ENCODE results near the gene TMEM106A.
"Not testable (repeated sequence)": the region's sequence is repeated elsewhere in the genome, so short reads cannot be mapped to it uniquely, and the experiment has no call there.

The TMEM106A gene, protein sequence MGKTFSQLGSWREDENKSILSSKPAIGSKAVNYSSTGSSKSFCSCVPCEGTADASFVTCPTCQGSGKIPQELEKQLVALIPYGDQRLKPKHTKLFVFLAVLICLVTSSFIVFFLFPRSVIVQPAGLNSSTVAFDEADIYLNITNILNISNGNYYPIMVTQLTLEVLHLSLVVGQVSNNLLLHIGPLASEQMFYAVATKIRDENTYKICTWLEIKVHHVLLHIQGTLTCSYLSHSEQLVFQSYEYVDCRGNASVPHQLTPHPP

DNA sequence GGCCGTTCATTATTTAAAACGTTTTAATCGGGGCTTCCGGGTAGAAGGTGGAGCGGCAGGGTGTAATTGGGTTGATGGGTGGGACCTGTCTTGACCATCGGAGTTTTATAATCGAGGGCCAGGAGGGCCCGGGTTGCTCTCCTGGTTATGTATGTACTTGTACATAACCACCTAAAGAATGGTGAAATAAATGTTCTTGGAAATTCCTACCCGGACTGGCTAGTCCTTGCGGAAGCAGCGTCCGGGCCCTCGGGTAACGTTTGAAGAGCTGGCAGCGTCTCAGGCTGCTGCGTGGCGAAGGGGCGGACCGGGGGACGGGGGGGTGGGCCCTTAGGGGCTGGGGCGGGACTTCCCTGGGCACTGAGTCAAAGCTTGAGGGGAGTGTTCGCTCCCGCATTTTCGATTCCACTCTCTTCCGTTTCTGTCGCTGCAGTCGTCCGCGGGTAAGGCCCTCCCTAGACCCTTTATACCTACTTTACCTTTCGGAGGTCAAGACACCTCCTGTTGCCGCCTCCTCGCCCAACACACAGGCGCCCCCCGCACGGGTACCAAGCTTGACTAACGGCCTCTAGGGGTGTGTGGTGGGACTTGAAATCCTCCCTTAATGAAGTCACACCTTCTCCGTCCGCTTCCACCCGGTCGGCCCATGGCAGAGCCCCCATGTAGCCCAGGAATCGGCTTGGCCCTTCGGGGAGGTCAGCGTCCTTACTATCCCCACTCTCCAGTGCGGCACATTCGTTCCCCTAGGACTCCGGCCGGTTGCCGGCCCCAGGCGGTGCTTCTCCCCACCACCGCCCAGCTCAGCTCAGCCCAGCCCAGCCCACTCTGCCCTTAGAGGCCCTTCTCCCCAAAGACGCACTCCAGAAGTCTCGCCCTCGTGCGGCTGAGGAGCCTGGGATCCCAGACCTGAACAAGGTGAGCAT is at the start of gene TMEM106A:
Gene TMEM106A, plus strand, starts transcription at position 396 of the 923 bp plus-strand sequence. CDS start 1,167 bp downstream, outside the sequence.
- DNase-seq: no peak

DNA sequence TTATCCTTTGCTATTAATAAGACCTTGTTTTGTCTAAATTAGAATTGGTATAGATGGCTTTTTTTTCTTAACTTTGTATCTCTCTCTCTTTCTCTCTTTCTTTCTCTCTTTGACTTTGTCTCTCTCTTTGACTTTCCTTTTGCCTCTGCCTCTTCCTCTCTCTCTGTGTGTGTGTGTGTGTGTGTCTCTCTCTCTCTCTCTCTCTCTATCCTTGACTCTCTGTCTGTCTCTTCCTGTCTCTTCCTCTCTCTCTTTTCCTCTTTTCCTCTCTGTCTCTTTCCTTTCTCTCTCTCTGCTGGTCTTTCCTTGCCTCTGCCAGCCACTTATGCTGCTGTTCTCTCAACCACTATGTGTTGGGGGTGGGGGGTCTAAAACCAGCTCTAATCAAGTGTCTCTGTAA is 45.7 kb upstream of the TMEM106A start:
- DNase-seq: not testable (repeated sequence)

DNA sequence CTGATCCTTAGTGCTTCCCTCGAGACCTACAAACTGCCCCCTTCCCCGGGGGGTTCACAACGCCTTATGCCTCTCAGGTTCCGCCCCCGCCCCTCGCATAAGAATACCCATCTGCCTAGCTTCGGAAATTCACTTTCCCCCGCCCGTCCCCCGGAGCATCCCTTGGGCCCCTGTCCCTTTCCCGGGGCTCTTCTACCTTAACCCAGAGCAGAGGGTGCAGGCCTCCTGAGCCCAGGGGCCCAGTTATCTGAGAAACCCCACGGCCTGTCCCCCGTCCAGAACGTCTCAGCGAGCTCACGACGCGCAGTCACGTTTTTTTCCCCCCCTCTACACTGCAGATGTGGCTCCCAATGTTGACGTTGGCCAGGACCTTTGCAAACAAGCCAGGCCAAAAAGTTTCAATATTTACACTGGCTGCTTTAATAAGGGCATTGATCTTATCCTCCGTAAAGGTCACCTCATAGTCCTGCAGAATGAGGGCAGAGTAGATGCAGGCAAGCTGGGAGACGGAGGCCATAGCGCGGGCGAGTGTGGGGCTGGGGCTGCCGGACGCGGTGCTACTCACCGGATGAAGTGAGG is 42.0 kb upstream of the TMEM106A start:
- DNase-seq: peak; percentile 7

- peak; percentile 94 for DNase-seq
Measured at GRCh38 chr17:43170140-43170765, 41.4 kb upstream of the TMEM106A start.

GRCh38 chr17:43170766-43171585 is 40.7 kb upstream of the TMEM106A start, which contains the start of gene NBR1:
Gene NBR1 (plus strand): TSS chr17:43171214. CDS start chr17:43175800, 4,586 bp downstream.
- peak; percentile 98 for DNase-seq

DNA sequence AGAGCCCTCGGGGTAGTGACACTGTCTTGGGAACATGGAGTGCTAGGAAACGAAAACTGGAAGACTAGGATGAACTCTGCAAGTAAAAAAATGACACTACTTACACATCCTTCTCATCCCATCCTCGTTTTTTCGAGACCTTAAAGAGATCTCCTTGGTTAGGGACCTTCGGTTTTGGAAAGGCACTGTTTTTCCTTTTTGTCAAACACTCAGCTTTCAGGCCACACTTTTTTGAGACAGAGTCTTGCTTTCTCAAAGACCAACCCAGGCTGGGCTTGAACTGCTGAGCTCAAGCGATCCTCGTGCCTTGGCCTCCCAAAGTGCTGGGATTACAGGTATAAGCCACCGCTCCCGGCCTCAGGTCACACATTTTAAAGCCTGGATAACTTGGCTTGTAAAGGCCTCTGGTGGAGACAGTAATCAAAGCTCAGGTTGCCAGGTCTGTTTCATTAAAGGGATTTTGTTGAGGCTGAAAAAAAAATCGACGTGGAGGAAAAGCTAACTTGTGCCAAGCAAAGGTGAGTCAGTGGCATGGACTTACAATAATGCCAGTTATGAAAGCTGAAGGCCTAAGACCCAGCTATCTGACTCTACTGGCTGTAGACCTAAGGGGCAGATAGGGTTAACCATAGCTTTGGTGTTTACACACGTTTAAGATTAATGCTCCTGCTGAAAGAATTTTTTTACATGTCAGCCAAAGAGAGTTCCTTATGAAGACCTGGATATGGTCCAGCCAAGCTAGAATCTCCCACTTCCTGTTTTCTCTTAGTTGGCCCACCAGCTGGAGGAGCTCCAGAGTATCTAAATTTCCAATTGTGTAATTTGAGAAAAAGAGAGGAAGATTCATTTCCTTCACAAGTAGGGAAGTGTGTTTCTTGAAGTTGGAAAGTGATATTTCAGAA is 39.8 kb upstream of the TMEM106A start:
- DNase-seq: peak; percentile 3

DNA sequence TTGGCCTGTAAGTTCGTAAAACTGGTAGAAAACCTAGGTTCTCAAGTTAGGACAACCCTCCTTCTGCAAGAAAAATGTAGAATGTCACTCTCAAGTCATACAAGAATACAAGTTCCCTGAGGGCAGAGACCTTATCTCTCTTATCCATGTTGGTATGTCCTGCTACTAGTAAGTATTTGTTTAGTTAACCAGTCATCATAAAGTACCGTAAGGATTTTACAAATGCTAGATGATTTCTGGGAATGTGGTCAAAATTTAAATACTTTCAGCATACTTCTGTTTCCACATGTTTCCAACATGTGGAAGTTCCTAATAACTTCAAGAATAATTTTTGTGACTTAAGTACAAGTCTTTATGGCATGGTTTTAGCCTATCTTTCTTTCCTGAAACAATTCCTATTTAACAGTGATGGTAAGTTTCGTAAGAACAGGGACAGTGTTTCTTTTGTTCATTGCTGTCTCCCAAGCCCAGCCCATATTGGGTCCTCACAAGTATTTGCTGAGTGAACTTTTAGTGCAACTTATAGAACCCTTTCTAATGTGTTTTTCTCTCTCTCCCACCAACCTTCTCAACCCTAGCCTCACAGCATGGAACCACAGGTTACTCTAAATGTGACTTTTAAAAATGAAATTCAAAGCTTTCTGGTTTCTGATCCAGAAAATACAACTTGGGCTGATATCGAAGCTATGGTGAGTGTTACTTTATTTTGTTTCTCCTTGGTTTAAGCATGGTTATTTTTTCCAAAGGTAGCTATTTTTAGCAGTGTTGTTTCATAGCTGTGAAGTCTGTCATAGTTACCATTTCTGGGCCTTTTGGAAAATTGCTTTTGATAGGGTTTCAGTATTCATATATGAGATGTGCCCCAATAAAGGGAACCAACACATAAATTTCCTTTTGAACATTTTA is 36.2 kb upstream of the TMEM106A start:
- no peak for DNase-seq

- no peak for DNase-seq
Measured at GRCh38 chr17:43176119-43176570, 35.5 kb upstream of the TMEM106A start.

GRCh38 chr17:43183921-43184320 is 27.8 kb upstream of the TMEM106A start:
- DNase-seq: no peak

DNA sequence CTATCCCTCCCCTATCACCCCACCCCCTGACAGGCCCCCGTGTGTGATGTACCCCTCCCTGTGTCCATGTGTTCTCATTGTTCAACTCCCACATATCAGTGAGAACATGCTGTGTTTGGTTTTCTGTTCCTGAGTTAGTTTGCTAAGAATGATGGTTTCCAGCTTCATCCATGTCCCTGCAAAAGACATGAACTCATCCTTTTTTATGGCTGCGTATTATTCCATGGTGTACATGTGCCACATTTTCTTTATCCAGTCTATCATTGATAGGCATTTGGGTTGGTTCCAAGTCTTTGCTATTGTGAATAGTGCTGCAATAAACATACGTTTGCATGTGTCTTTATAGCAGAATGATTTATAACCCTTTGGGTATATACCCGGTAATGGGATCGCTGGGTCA is 25.0 kb upstream of the TMEM106A start:
- DNase-seq: not testable (repeated sequence)

DNA sequence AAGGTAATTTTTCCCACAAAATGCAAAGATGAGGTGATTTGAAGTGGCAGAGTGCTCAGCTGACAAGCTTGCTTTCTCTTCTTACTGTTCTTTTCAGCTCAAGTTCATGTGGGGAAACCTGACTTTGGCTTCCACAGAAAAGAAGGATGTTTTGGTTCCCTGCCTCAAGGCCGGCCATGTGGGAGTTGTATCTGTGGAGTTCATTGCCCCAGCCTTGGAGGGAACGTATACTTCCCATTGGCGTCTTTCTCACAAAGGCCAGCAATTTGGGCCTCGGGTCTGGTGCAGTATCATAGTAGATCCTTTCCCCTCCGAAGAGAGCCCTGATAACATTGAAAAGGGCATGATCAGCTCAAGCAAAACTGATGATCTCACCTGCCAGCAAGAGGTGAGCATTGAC is 18.4 kb upstream of the TMEM106A start:
- DNase-seq: no peak

- no peak for DNase-seq
Measured at GRCh38 chr17:43199633-43200032, 12.0 kb upstream of the TMEM106A start.

GRCh38 chr17:43200127-43200526 is 11.5 kb upstream of the TMEM106A start:
- no peak for DNase-seq

DNA sequence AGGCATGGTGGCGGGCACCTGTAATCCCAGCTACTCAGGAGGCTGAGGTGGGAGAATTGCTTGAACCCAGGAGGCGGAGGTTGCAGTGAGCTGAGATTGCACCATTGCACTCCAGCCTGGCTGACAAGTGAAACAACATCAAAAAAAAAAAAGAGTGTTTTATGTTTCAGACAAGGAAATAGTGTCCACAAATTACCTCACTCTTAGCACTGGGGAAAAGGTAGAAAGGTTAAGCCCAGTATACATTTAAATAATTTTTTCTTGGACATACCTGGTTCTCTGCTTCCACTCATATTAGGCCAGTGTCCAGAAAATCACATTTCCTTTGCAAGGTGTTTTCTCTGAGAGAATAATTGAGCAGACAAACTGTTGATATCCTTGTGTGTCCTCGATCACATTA is 8.7 kb upstream of the TMEM106A start:
- DNase-seq: not testable (repeated sequence)

GRCh38 chr17:43210576-43210975 is 1.1 kb upstream of the TMEM106A start:
- no peak for DNase-seq

- no peak for DNase-seq
Measured at GRCh38 chr17:43211123-43211479, 574 bp upstream of the TMEM106A start.

GRCh38 chr17:43212641-43213490 is 1.2 kb downstream of the TMEM106A start:
- DNase-seq: no peak

DNA sequence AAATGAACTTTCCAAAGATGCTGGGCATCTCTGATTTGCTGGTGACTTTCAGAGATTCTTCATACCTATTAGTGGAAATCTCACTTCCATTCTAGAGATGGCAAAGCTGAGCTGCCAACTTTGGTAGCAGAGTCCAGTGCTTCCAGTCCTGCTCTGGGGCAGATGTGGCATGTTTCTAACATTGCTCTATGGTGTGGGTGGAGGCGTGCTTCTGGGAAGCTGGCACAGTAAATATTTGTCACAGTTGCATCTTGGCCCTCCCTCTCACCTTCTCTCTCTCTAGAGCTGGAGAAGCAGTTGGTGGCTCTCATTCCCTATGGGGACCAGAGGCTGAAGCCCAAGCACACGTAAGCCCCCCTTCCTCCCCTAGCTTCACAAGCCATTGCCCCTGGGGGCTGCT is 1.9 kb downstream of the TMEM106A start:
- no peak for DNase-seq

GRCh38 chr17:43215341-43215740 is 3.7 kb downstream of the TMEM106A start:
- DNase-seq: no peak
